ENCODE data around the gene WWOX. TPM values are rescaled to one million over a fixed set of nuclear protein-coding genes. Genes with fewer than 3 reads are reported as not detected.

WWOX gene
- total and polyA plus RNA-seq, 2 of the 4 experiments (the other 2 are of a cell fraction): 2.7 to 5.4 TPM

DNA sequence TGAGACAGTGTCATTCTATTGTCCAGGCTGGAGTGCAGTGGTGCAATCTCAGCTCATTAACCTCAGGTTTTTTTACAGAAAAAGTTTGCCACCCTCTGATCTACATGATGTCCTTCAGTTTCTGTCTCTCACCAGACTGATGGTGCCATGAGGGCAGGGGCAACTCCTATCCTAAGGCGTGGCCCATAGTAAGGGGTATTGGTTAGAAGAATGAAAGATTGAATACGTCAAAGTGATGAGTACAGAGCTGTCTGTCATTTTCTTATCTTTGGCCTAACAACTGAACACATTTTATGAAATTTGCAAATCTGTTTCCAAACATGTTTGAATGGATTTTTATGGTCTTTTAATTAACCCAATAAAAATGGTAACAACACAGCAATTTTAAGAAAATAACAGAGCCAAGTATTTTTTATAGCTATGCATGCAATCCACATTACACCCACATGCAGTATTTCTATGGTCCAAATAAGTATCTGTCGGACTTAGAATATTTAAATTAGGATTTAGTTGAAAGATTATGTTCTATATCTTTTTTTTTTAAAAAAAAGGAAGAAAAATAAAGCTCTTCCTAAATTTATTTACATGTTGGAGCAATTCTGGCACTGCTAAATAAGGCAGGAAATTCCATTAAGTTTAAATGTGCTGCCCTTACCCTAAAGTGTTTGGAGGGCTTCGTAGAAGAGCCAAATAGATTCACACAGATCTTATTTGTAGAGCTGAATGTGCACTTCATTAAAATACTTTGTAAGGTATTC, 192.8 kb downstream of the WWOX start:
- TF ChIP-seq BHLHE40 (IDR thresholded peaks at IDR 0.05; ENCODE audit: low read depth, low read length) (no peak), RCOR1 (IDR thresholded peaks at IDR 0.05; ENCODE audit: insufficient replicate concordance, low read length) (no peak), RFX5 (IDR thresholded peaks at IDR 0.05; ENCODE audit: low read depth, low read length) (no peak), MAZ (IDR thresholded peaks at IDR 0.05; ENCODE audit: borderline replicate concordance, low read depth, low read length) (no peak), POLR2A (IDR thresholded peaks at IDR 0.05; ENCODE audit: low read depth, low read length) (no peak), MAFK (IDR thresholded peaks at IDR 0.05; ENCODE audit: low read depth, low read length) (no peak), FOS (IDR thresholded peaks at IDR 0.05; ENCODE audit: low read depth, low read length) (no peak), NFE2L2 (IDR thresholded peaks at IDR 0.05; ENCODE audit: low read depth, low read length) (no peak), CEBPB (IDR thresholded peaks at IDR 0.05; ENCODE audit: low read depth, low read length) (no peak), MXI1 (IDR thresholded peaks at IDR 0.05; ENCODE audit: borderline replicate concordance, low read depth, low read length) (no peak), CHD1 (IDR thresholded peaks at IDR 0.05; ENCODE audit: low read depth, low read length) (no peak)
- TF ChIP-seq, protein P1, sequence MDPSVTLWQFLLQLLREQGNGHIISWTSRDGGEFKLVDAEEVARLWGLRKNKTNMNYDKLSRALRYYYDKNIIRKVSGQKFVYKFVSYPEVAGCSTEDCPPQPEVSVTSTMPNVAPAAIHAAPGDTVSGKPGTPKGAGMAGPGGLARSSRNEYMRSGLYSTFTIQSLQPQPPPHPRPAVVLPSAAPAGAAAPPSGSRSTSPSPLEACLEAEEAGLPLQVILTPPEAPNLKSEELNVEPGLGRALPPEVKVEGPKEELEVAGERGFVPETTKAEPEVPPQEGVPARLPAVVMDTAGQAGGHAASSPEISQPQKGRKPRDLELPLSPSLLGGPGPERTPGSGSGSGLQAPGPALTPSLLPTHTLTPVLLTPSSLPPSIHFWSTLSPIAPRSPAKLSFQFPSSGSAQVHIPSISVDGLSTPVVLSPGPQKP (IDR thresholded peaks at IDR 0.05; ENCODE audit: borderline replicate concordance, low read depth, low read length): no peak
- TF ChIP-seq, protein P2, sequence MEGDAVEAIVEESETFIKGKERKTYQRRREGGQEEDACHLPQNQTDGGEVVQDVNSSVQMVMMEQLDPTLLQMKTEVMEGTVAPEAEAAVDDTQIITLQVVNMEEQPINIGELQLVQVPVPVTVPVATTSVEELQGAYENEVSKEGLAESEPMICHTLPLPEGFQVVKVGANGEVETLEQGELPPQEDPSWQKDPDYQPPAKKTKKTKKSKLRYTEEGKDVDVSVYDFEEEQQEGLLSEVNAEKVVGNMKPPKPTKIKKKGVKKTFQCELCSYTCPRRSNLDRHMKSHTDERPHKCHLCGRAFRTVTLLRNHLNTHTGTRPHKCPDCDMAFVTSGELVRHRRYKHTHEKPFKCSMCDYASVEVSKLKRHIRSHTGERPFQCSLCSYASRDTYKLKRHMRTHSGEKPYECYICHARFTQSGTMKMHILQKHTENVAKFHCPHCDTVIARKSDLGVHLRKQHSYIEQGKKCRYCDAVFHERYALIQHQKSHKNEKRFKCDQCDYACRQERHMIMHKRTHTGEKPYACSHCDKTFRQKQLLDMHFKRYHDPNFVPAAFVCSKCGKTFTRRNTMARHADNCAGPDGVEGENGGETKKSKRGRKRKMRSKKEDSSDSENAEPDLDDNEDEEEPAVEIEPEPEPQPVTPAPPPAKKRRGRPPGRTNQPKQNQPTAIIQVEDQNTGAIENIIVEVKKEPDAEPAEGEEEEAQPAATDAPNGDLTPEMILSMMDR (conservative IDR thresholded peaks at IDR 0.05; ENCODE audit: low read depth, low read length): no peak
- TF ChIP-seq, protein P3, sequence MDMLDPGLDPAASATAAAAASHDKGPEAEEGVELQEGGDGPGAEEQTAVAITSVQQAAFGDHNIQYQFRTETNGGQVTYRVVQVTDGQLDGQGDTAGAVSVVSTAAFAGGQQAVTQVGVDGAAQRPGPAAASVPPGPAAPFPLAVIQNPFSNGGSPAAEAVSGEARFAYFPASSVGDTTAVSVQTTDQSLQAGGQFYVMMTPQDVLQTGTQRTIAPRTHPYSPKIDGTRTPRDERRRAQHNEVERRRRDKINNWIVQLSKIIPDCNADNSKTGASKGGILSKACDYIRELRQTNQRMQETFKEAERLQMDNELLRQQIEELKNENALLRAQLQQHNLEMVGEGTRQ (IDR thresholded peaks at IDR 0.05; ENCODE audit: low read depth, low read length): no peak
- ATAC-seq (ENCODE audit: low read depth) (no peak), DNase-seq (no peak)
- Histone ChIP-seq H2AK5ac (ENCODE audit: low read depth, low read length) (no peak overlapping the region), H3K56ac (ENCODE audit: extremely low read depth, insufficient read depth, low read length) (no peak overlapping the region), H3K4me3 (ENCODE audit: insufficient read depth, low read depth, low read length) (no peak overlapping the region), H4K5ac (ENCODE audit: low read depth, low read length) (no peak overlapping the region), H3K18ac (ENCODE audit: low read depth, low read length) (no peak overlapping the region), H4K91ac (ENCODE audit: insufficient read depth, low read depth, low read length) (no peak overlapping the region), H3K9me3 (ENCODE audit: control insufficient read depth, insufficient read depth, low read length) (peaks cover 11% of the 10 kb centered on the region), H2AFZ (replicated peaks; ENCODE audit: low read length, poor library complexity) (no peak overlapping the region), H2BK120ac (ENCODE audit: low read depth, low read length) (no peak overlapping the region), H4K8ac (ENCODE audit: low read depth in 2 of 2, low read length in 2 of 2) (no peak overlapping the region), H3K14ac (replicated peaks; ENCODE audit: low read depth, low read length) (no peak overlapping the region), H3K4me1 (ENCODE audit: control insufficient read depth, insufficient read depth, low read length) (no peaks in the 10 kb centered on the region), H2BK15ac (ENCODE audit: low read depth, low read length) (no peak overlapping the region), H3K79me1 (ENCODE audit: low read depth in 1 of 2, low read length in 2 of 2) (no peaks in the 10 kb centered on the region), H3K23ac (ENCODE audit: low read depth, low read length) (no peak overlapping the region), H3K9ac (ENCODE audit: low read depth, low read length) (no peak overlapping the region), H3K9me1 (ENCODE audit: insufficient read depth, low read length) (no peaks in the 10 kb centered on the region), H2BK20ac (ENCODE audit: low read depth, low read length) (no peak overlapping the region), H3K27me3 (ENCODE audit: control insufficient read depth, insufficient read depth, low read length) (no peaks in the 10 kb centered on the region), H4K20me1 (ENCODE audit: insufficient read depth, low read length) (no peaks in the 10 kb centered on the region), H3K36me3 (ENCODE audit: control insufficient read depth, insufficient read depth, low read length) (no peaks in the 10 kb centered on the region), H2BK5ac (ENCODE audit: low read depth, low read length, poor library complexity, severe bottlenecking) (no peak overlapping the region), H3K27ac (ENCODE audit: insufficient read depth, low read length) (no peak overlapping the region), H3K4me2 (ENCODE audit: low read depth, low read length) (no peak overlapping the region), H3K4ac (ENCODE audit: low read depth, low read length) (no peak overlapping the region), H2AK9ac (replicated peaks; ENCODE audit: low read depth, low read length, poor library complexity) (no peak overlapping the region)
- dilution Hi-C loops (cut with HindIII; ENCODE audit: low sequenced_read_pairs, unreplicated experiment) (no loop called here), in situ Hi-C loops (cut with MboI; ENCODE audit: low sequenced_read_pairs) (no loop called here), intact Hi-C loops (cut with micrococcal nuclease) (no loop called here)
- CTCF ChIA-PET: interaction anchor here (0.9 kb wide), 1 partner anchor 110 kb away, joined by 3 read pairs; no protein-coding TSS in a partner anchor
- POLR2A ChIA-PET (ENCODE audit: unreplicated experiment): no interaction called here
- WGBS, 2 experiments (ENCODE audit: extremely low coverage in 2 of 2, insufficient read length in 1 of 2): no CpG with 5 or more reads among the region's 4 CpGs
- BruUV-seq (replicated peaks): no TSS peak
